Choroid plexus epithelial cell (primary cell): ENCODE data around the gene RACK1.
A peak's percentile ranks its signal among the peaks of the same experiment; 100 is the strongest.

Source experiments
- DNase-seq: peaks from one replicate; pipeline ENCODE4 v3.0.0-alpha.2; 2010; ENCODE audit warnings: low read depth
- H3K4me3 ChIP-seq: 2 replicates; pipeline ENCODE4 v1.5.1; 2011; ENCODE audit warnings: low read depth, mild to moderate bottlenecking, control low read depth, low read length, moderate library complexity
- TF ChIP-seq, protein P1 (sequence below): conservative IDR thresholded peaks from 2 replicates; pipeline ENCODE4 v1.5.1; 2011; ENCODE audit warnings: low read depth, mild to moderate bottlenecking, control low read depth, inconsistent platforms, low read length, moderate library complexity

RACK1 gene

DNA sequence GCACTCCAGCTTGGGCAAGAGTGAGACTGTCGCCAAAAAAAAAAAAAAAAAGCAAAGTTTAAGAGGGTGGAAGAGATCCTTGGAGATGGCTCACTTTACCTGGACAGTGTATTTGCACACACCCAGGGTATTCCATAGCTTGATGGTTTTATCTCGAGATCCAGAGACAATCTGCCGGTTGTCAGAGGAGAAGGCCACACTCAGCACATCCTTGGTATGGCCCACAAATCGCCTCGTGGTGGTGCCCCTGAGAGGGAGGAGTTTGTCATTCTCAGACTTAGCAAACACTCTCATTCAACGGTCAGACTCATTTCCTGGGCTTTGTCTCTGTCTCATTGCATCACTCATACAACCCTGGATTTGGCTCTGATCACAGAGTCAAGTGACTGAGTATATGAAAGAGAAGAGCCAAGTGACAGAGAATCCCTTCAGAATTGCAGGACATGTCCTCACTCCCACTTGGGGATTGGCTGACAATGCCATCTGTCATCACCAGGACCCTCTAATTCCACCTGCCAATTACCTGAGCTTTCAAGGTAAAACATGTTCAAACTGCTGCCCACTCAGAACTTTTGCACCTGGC, 2.2 kb downstream of the RACK1 start:
- DNase-seq, result peak; percentile 91
- peak overlapping the region; percentile 98 for H3K4me3 ChIP-seq
- TF ChIP-seq, protein P1, sequence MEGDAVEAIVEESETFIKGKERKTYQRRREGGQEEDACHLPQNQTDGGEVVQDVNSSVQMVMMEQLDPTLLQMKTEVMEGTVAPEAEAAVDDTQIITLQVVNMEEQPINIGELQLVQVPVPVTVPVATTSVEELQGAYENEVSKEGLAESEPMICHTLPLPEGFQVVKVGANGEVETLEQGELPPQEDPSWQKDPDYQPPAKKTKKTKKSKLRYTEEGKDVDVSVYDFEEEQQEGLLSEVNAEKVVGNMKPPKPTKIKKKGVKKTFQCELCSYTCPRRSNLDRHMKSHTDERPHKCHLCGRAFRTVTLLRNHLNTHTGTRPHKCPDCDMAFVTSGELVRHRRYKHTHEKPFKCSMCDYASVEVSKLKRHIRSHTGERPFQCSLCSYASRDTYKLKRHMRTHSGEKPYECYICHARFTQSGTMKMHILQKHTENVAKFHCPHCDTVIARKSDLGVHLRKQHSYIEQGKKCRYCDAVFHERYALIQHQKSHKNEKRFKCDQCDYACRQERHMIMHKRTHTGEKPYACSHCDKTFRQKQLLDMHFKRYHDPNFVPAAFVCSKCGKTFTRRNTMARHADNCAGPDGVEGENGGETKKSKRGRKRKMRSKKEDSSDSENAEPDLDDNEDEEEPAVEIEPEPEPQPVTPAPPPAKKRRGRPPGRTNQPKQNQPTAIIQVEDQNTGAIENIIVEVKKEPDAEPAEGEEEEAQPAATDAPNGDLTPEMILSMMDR, result peak; percentile 24

GRCh38 chr5:181239062-181239663, 4.5 kb downstream of the RACK1 start:
- H3K4me3 ChIP-seq, result no peak overlapping the region
- TF ChIP-seq, protein P1, result no peak
- DNase-seq, result no peak

DNA sequence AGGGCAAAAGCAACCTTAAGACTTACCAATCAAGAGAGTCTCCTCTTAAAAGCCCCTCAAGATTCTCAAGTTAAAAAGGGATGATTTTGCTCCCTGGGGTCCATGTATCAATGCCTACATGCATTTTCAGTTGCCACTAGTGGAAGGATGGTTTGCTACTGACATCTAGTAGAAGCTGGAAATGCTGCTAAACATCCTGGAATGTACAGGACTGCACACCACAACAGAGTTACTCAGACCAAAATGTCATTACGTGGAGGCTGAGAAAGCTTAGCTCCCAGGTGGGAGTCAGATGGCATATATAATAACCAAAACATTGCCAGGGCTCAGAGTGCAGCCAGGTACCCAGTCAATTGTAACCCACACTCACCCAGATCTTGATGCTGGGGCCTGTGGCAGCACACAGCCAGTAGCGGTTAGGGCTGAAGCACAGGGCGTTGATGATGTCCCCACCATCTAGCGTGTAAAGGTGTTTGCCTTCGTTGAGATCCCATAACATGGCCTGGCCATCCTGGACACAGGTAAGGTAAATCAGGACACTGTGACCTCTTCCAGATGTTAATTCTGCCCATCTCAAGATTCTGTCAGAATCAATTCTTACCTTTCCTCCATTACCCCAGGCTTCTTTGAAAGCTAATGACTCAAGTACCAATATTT, 5.8 kb downstream of the RACK1 start:
- TF ChIP-seq, protein P1, result no peak
- no peak for DNase-seq
- H3K4me3 ChIP-seq, result no peak overlapping the region

GRCh38 chr5:181236954-181237641, 6.6 kb downstream of the RACK1 start:
- TF ChIP-seq, protein P1, result no peak
- H3K4me3 ChIP-seq, result no peak overlapping the region
- DNase-seq, result no peak

- DNase-seq, result no peak
- H3K4me3 ChIP-seq, result no peak overlapping the region
- TF ChIP-seq, protein P1, result no peak
Observed at GRCh38 chr5:181236471-181236870, 7.2 kb downstream of the RACK1 start.

DNA sequence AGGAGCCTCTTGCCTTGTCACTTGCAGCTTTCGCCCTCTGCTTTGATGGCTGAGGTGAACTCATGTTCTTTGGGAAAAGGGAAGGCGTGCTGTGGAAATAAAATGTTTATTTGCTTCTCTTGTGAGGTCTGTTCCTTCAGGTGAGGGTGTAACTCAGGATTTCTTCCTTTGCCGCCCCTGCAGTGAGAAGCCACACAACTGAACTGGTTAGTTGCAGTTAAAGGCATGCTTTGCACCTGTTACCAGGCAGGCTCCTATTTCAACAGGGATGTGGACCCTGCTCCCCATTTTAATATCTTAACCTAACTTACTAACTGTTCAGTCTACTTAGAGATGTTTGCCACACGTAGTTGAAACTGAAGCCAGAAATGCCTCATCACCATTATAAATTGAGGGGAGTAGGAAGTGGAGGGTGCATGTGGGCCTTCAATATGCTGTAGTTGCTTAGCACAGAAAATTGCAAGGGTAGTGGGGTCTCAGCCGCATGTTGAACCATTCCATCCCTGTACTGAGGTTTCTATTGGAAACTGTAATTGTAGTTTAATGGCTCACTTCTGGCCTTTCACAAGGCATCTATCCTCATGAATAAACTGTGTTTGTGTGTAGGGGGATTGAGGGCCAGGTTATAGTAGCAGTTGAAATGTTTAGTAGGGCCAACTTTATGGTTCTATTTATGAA, 7.9 kb downstream of the RACK1 start:
- TF ChIP-seq, protein P1, result no peak
- no peak overlapping the region for H3K4me3 ChIP-seq
- no peak for DNase-seq
